ENCODE results near the gene ACTN2. TPM values are rescaled to one million over a fixed set of nuclear protein-coding genes. Genes with fewer than 3 reads are reported as not detected.

ACTN2 gene
- total RNA-seq, 1 donor = not detected

GRCh38 chr1:236748268-236748870 is 62.1 kb downstream of the ACTN2 start:
- Histone ChIP-seq H3K4me1 (ENCODE audit: insufficient read depth, low read length) (no peaks in the 10 kb centered on the region), H4K20me1 (ENCODE audit: insufficient read depth, low read length) (no peaks in the 10 kb centered on the region), H3K36me3 (ENCODE audit: insufficient read depth, low read length) (no peaks in the 10 kb centered on the region), H3K27ac (ENCODE audit: low read depth, low read length) (no peak overlapping the region), H3K79me2 (ENCODE audit: insufficient read depth, low read length) (no peaks in the 10 kb centered on the region), H3K4me2 (ENCODE audit: insufficient read depth, low read length) (no peak overlapping the region), H3K27me3 (ENCODE audit: insufficient read depth, low read length) (no peaks in the 10 kb centered on the region), H3K4me3 (ENCODE audit: insufficient read depth, low read length) (no peak overlapping the region), H2AFZ (ENCODE audit: low read length) (no peak overlapping the region), H3K9me3 (ENCODE audit: low read depth, low read length) (no peaks in the 10 kb centered on the region)
- peak; percentile 12 for TF ChIP-seq CTCF (IDR thresholded peaks at IDR 0.05; ENCODE audit: extremely low read depth, low read depth, low read length)
- DNase-seq (ENCODE audit: insufficient read length, low spot score, missing footprints) = no peak

- Histone ChIP-seq H3K9me3 (ENCODE audit: low read depth, low read length) (no peaks in the 10 kb centered on the region), H3K4me2 (ENCODE audit: insufficient read depth, low read length) (no peak overlapping the region)
Measured at GRCh38 chr1:236750928-236751327, 64.6 kb downstream of the ACTN2 start.

DNA sequence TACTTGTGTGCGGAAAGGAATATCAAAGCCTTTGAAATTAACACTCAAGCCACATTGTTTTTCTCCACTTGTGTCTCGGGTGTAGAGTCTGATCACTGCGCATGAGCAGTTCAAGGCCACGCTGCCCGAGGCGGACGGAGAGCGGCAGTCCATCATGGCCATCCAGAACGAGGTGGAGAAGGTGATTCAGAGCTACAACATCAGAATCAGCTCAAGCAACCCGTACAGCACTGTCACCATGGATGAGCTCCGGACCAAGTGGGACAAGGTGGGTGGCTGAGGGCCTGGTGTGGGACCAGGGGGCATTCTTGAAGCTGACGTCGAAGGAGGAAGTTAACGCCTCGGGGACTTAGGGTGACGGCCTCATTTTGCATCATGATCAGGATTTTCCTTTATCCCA is 65.1 kb downstream of the ACTN2 start:
- DNase-seq (ENCODE audit: insufficient read length, low spot score, missing footprints) = no peak
- Histone ChIP-seq H3K4me2 (ENCODE audit: insufficient read depth, low read length) (no peak overlapping the region), H4K20me1 (ENCODE audit: insufficient read depth, low read length) (no peaks in the 10 kb centered on the region)

More at GRCh38 chr1:236750928-236751327, 64.6 kb downstream of the ACTN2 start:
- Histone ChIP-seq H3K4me3 (ENCODE audit: insufficient read depth, low read length) (no peak overlapping the region), H4K20me1 (ENCODE audit: insufficient read depth, low read length) (no peaks in the 10 kb centered on the region), H3K79me2 (ENCODE audit: insufficient read depth, low read length) (no peaks in the 10 kb centered on the region), H3K27me3 (ENCODE audit: insufficient read depth, low read length) (no peaks in the 10 kb centered on the region), H2AFZ (ENCODE audit: low read length) (no peak overlapping the region), H3K4me1 (ENCODE audit: insufficient read depth, low read length) (no peaks in the 10 kb centered on the region), H3K36me3 (ENCODE audit: insufficient read depth, low read length) (no peaks in the 10 kb centered on the region), H3K27ac (ENCODE audit: low read depth, low read length) (no peak overlapping the region)
- DNase-seq (ENCODE audit: insufficient read length, low spot score, missing footprints) = no peak
- TF ChIP-seq CTCF (IDR thresholded peaks at IDR 0.05; ENCODE audit: extremely low read depth, low read depth, low read length) = no peak

DNA sequence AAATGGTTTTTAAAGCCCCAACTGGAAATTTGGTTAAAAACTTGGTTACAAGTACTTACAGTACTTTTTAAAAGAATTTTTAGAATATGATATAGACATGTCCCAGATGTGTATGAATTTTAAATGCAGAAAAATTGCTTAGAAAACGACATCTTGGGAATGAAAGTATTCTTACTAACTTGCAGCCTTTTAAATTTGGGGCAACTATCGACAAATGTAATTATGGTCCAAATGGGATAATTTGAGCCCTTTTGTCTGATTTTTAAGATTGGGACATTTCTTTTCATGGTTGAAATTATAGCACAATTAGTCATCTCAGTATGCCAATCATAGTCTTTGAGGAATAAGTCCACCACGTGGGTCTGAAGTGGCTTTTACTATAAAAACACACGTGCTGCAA is 65.6 kb downstream of the ACTN2 start:
- no peaks in the 10 kb centered on the region for H3K9me3 ChIP-seq (ENCODE audit: low read depth, low read length)
- H3K27ac ChIP-seq (ENCODE audit: low read depth, low read length) = no peak overlapping the region
- no peaks in the 10 kb centered on the region for H3K4me1 ChIP-seq (ENCODE audit: insufficient read depth, low read length)
- DNase-seq (ENCODE audit: insufficient read length, low spot score, missing footprints) = no peak
- no peak for TF ChIP-seq CTCF (IDR thresholded peaks at IDR 0.05; ENCODE audit: extremely low read depth, low read depth, low read length)
- H3K79me2 ChIP-seq (ENCODE audit: insufficient read depth, low read length) = no peaks in the 10 kb centered on the region
- H3K27me3 ChIP-seq (ENCODE audit: insufficient read depth, low read length) = no peaks in the 10 kb centered on the region
- no peaks in the 10 kb centered on the region for H4K20me1 ChIP-seq (ENCODE audit: insufficient read depth, low read length)
- H3K4me3 ChIP-seq (ENCODE audit: insufficient read depth, low read length) = no peak overlapping the region
- H3K4me2 ChIP-seq (ENCODE audit: insufficient read depth, low read length) = no peak overlapping the region
- no peak overlapping the region for H2AFZ ChIP-seq (ENCODE audit: low read length)
- H3K36me3 ChIP-seq (ENCODE audit: insufficient read depth, low read length) = no peaks in the 10 kb centered on the region

More for the DNA sequence above, 65.1 kb downstream of the ACTN2 start:
- H3K36me3 ChIP-seq (ENCODE audit: insufficient read depth, low read length) = no peaks in the 10 kb centered on the region
- H2AFZ ChIP-seq (ENCODE audit: low read length) = no peak overlapping the region
- no peaks in the 10 kb centered on the region for H3K4me1 ChIP-seq (ENCODE audit: insufficient read depth, low read length)
- H3K9me3 ChIP-seq (ENCODE audit: low read depth, low read length) = no peaks in the 10 kb centered on the region
- no peaks in the 10 kb centered on the region for H3K79me2 ChIP-seq (ENCODE audit: insufficient read depth, low read length)
- no peak for TF ChIP-seq CTCF (IDR thresholded peaks at IDR 0.05; ENCODE audit: extremely low read depth, low read depth, low read length)
- H3K27me3 ChIP-seq (ENCODE audit: insufficient read depth, low read length) = no peaks in the 10 kb centered on the region
- no peak overlapping the region for H3K27ac ChIP-seq (ENCODE audit: low read depth, low read length)
- no peak overlapping the region for H3K4me3 ChIP-seq (ENCODE audit: insufficient read depth, low read length)
